Stomach (tissue), 9 donors: ENCODE measurements around the gene CRACR2A. TPM values are rescaled to one million over a fixed set of nuclear protein-coding genes. Genes with fewer than 3 reads are reported as not detected.

Experiments used
- DNase-seq, 2 donors: peaks; one replicate each; pipeline versions ENCODE4 v3.0.0 to v3.0.0-alpha.2; 2013 to 2019
- H3K27ac ChIP-seq, 5 donors: fragments of 200-600 bp in 4 of 5; sonication (generic) in 4 of 5; one replicate each; pipeline ENCODE4 v1.5.1; 2013 to 2019; ENCODE audit warnings: mild to moderate bottlenecking in 1 of 5, moderate library complexity in 1 of 5
- H3K27me3 ChIP-seq, 3 donors: fragments of 200-600 bp; sonication (generic); one replicate each; pipeline ENCODE4 v1.5.1; 2017 to 2019; ENCODE audit warnings: mixed run types in 1 of 3
- H3K36me3 ChIP-seq, 4 donors: fragments of 200-600 bp; sonication (generic); 1 replicate in 3 of 4; 2 replicates in 1 of 4; pipeline ENCODE4 v1.5.1; 2016 to 2019
- H3K4me1 ChIP-seq, 4 donors: fragments of 200-600 bp; sonication (generic); one replicate each; pipeline ENCODE4 v1.5.1; 2016 to 2019
- H3K4me3 ChIP-seq, 4 donors: fragments of 200-600 bp; sonication (generic) in 3 of 4; one replicate each; pipeline ENCODE4 v1.5.1; 2016 to 2019; ENCODE audit warnings: mild to moderate bottlenecking in 1 of 4
- H3K9me3 ChIP-seq, 4 donors: fragments of 200-600 bp; sonication (generic); one replicate each; pipeline ENCODE4 v1.5.1; 2016 to 2019
- CTCF ChIP-seq, 7 experiments: fragments of 450-650 bp in 4 of 7; fragments of 200-600 bp in 3 of 7; sonication (generic) in 3 of 7; IDR thresholded peaks; one replicate each; pipeline ENCODE4 v1.5.1; 2016 to 2019; ENCODE audit warnings: antibody characterized with exemption in 7 of 7, control low read depth in 2 of 7, mild to moderate bottlenecking in 1 of 7
- EP300 ChIP-seq: sonication (generic); formaldehyde crosslinking; IDR thresholded peaks from one replicate; pipeline ENCODE4 v1.6.1; 2017; ENCODE audit warnings: antibody characterized with exemption
- POLR2A ChIP-seq, 4 donors: fragments of 450-650 bp; IDR thresholded peaks; one replicate each; pipeline ENCODE4 v1.6.1; 2016; ENCODE audit warnings: antibody characterized with exemption in 4 of 4, control low read depth in 2 of 4, mild to moderate bottlenecking in 1 of 4, moderate library complexity in 1 of 4
- POLR2AphosphoS5 ChIP-seq, 3 donors: sonication (generic); formaldehyde crosslinking; IDR thresholded peaks; one replicate each; pipeline ENCODE4 v1.6.1; 2016; ENCODE audit warnings: antibody characterized with exemption in 3 of 3
- WGBS, 5 donors: extraction: QIAGEN DNeasy Blood & Tissue Kit in 3 of 5; methylation state at CpG; one replicate each; pipeline versions ENCODE4 v1.1.5 to v1.1.7; 2013 to 2018; 5-methylcytosine and 5-hydroxymethylcytosine counted together
- intact Hi-C: fragments of 100-400 bp; cut with DNase I; formaldehyde crosslinking; loops from one replicate; pipeline ENCODE4 v1.15.1; 2023; ENCODE audit warnings: low total_unique reads
- polyA plus RNA-seq, 3 donors: library from polyadenylated mRNA; stranded (reverse); fragments of 200-250 nt; gene quantifications; one replicate each; pipeline ENCODE4 v1.2.3, GENCODE V29; 2013
- total RNA-seq, 5 donors: library from RNA; depleted of rRNA; stranded (reverse); fragments of >200 nt; gene quantifications; one replicate each; pipeline versions ENCODE4 v1.1.0 to v1.2.3, GENCODE V29; 2014 to 2016
- donor health status: healthy with polysubstance abuse.
- donor health status: Bipolar disorder and iron deficiency.
- donor health status: healthy.

CRACR2A gene
- total and polyA plus RNA-seq, 8 donors = 0.15 to 66.6 (median 3.1) TPM

- Histone ChIP-seq H3K4me1 (no peaks in the 10 kb centered on the region), H3K4me3 (no peak overlapping the region), H3K27me3 (peaks cover 0 to 46% (median 15%) of the 10 kb centered on the region in 3 donors), H3K36me3 (no peaks in the 10 kb centered on the region), H3K9me3 (no peaks in the 10 kb centered on the region), H3K27ac (no peak overlapping the region)
- DNase-seq = no peak
- TF ChIP-seq CTCF (IDR thresholded peaks at IDR 0.05) (no peak), POLR2A (IDR thresholded peaks at IDR 0.05) (no peak), EP300 (no peak)
- WGBS, 5 donors = 43 to 65% (median 54%) methylated on average over 7 of the region's 7 CpGs
- intact Hi-C loops = no loop called here
Observed at GRCh38 chr12:3574986-3575385, 177.9 kb downstream of the CRACR2A start.

DNA sequence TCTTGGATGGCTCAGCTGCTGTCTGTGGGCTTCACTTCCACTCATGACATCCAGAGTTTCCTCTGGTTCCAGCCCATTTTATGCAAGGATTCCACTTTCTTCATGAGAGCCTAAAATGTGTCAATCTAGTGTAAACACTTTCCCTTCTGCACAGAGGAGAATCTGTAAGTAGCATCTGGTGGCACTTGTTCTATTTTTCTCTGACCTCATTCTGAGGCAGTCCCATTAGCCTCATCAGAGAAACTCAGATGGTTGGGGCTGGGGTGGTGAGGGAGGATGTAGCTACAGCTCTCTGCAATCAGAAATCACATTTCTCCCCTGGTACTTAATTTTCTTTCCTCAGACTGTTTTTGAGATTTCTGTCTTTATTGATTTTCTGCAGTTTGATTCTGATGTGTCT is 180.3 kb downstream of the CRACR2A start:
- Histone ChIP-seq H3K9me3 (no peaks in the 10 kb centered on the region), H3K4me1 (no peaks in the 10 kb centered on the region), H3K27me3 (peaks cover 0 to 31% (median 14%) of the 10 kb centered on the region in 3 donors), H3K36me3 (no peaks in the 10 kb centered on the region), H3K4me3 (no peak overlapping the region), H3K27ac (no peak overlapping the region)
- TF ChIP-seq POLR2AphosphoS5 (IDR thresholded peaks at IDR 0.05) = no peak
- TF ChIP-seq EP300 = no peak
- intact Hi-C loops = no loop called here
- DNase-seq = no peak

- intact Hi-C loops = no loop called here
- no peak for TF ChIP-seq EP300
- no peak for TF ChIP-seq CTCF (IDR thresholded peaks at IDR 0.05)
- TF ChIP-seq POLR2A (IDR thresholded peaks at IDR 0.05) = no peak
- TF ChIP-seq POLR2AphosphoS5 (IDR thresholded peaks at IDR 0.05) = no peak
- Histone ChIP-seq H3K36me3 (no peaks in the 10 kb centered on the region), H3K9me3 (no peaks in the 10 kb centered on the region), H3K27me3 (peaks cover 0 to 25% (median 6%) of the 10 kb centered on the region in 3 donors), H3K27ac (no peak overlapping the region), H3K4me1 (no peaks in the 10 kb centered on the region), H3K4me3 (no peak overlapping the region)
- peak in 1 of 2 donors; percentile 58 for DNase-seq
Observed at GRCh38 chr12:3571724-3572123, 181.2 kb downstream of the CRACR2A start.

- Histone ChIP-seq H3K36me3 (no peaks in the 10 kb centered on the region), H3K4me3 (no peak overlapping the region), H3K27ac (no peak overlapping the region), H3K9me3 (no peaks in the 10 kb centered on the region), H3K27me3 (peaks cover 0 to 21% (median 2%) of the 10 kb centered on the region in 3 donors), H3K4me1 (no peaks in the 10 kb centered on the region)
- TF ChIP-seq EP300 = no peak
- no peak for TF ChIP-seq POLR2AphosphoS5 (IDR thresholded peaks at IDR 0.05)
- TF ChIP-seq CTCF (IDR thresholded peaks at IDR 0.05) = no peak
- TF ChIP-seq POLR2A (IDR thresholded peaks at IDR 0.05) = no peak
- WGBS, 5 donors = 4 to 38% (median 27%) methylated on average over 1 of the region's 1 CpG
- intact Hi-C loops = no loop called here
- peak in 1 of 2 donors; percentile 41 for DNase-seq
Observed at GRCh38 chr12:3571323-3571722, 181.6 kb downstream of the CRACR2A start.

DNA sequence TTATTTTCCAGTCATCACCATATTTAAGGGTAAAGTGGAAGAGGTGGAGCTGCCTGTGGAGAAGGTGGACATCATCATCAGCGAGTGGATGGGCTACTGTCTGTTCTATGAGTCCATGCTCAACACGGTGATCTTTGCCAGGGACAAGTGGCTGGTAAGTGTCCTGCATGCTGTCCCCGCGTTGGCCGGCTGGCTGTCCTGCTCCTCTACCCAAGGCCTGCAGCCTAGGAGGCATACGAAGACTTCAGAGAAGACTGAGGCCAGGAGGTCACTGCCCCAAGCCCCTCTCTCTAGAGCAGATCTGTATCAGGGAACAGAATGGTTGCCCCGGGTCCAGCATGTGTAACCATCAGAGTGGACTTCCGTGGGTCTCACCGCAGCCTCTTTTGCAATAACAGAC is 184.2 kb downstream of the CRACR2A start:
- Histone ChIP-seq H3K36me3 (no peaks in the 10 kb centered on the region), H3K27me3 (no peaks in the 10 kb centered on the region), H3K9me3 (no peaks in the 10 kb centered on the region), H3K4me1 (no peaks in the 10 kb centered on the region), H3K4me3 (no peak overlapping the region), H3K27ac (no peak overlapping the region)
- DNase-seq = no peak
- no peak for TF ChIP-seq EP300
- TF ChIP-seq POLR2A (IDR thresholded peaks at IDR 0.05) = no peak
- TF ChIP-seq CTCF (IDR thresholded peaks at IDR 0.05) = no peak
- no peak for TF ChIP-seq POLR2AphosphoS5 (IDR thresholded peaks at IDR 0.05)
- intact Hi-C loops = no loop called here
- 91 to 96% (median 95%) methylated on average over 9 of the region's 9 CpGs for WGBS, 5 donors
